ENCODE results near the gene LYZL4.
A peak's percentile ranks its signal among the peaks of the same experiment; 100 is the strongest.

Gene LYZL4, protein sequence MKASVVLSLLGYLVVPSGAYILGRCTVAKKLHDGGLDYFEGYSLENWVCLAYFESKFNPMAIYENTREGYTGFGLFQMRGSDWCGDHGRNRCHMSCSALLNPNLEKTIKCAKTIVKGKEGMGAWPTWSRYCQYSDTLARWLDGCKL

DNA sequence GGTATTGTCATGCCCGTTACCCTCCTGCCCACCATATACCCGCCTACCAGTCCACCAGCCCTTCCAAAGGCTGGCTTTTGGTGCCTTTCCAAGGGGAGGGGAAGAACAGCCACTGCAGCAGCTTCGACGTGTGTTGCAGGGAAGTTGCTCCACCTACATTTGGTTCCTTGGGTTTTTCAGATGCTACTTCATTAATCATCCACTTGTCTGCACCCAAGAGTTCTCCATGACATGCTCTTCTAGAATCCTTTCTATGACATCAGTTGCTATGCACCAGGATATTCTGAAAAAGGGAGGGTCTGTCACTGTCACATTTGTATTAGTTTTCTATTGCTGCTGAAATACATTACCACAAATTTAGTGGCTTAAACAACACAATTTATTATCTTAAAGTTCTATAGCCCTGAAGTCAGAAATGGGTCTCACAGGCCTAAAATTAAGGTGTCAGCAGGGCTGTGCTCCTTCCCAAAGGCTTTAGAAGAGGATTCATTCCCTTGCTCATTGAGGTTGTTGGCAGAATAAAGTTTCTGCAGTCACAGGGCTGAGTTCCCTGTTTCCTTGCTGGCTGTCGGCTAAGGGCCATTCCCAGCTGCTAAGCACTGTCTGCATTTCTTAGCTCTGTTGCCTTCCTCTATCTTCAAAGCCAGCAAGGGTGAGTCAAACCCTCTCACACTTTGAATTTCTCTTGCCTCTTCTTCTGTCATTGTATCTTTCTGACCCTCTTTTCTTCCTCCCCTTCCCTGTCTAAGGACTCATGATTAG, at the start of gene LYZL4:
TSS of gene LYZL4 (minus strand) at position 241 of the 762 bp plus-strand sequence. CDS start 3,359 bp downstream, outside the sequence.
- DNase-seq: no peak

DNA sequence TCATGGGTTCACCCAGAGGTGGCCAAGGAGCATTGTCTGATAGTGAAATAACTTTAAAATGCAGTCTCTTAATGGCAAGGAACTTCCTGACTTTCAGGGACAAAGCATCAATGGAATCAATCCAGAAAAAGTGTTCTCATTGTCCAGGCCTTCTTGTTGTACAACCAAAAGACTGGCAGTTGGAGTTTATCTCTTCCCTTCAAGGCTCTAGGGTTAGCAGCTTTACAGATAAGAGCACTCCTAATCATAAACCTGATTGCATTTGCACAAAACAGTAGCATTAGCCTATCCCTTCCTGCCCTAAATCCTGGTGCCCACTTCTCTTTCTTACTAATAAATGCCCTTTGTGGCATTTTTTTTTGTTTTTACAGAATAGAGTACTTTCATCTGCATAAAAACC, 48.7 kb upstream of the LYZL4 start:
- DNase-seq: no peak

DNA sequence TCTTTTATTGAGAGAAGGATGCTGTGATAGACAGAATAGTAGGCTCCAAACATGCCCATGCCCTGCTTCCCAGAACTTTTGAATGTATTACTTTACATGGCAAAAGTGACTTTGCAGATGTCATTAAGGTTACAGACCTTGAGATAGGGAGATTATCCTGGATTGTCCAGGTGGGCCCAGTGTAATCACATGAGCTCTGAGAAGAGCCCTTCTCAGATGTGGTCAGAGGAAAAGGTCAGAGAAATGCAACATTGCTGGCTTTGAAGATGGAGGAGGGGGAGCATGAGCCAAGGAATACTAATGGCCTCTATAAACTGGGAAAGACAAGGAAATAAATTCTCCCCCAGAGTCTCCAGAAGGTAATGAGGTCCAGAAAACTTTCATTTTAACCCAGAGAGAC, 45.8 kb upstream of the LYZL4 start:
- DNase-seq: no peak

DNA sequence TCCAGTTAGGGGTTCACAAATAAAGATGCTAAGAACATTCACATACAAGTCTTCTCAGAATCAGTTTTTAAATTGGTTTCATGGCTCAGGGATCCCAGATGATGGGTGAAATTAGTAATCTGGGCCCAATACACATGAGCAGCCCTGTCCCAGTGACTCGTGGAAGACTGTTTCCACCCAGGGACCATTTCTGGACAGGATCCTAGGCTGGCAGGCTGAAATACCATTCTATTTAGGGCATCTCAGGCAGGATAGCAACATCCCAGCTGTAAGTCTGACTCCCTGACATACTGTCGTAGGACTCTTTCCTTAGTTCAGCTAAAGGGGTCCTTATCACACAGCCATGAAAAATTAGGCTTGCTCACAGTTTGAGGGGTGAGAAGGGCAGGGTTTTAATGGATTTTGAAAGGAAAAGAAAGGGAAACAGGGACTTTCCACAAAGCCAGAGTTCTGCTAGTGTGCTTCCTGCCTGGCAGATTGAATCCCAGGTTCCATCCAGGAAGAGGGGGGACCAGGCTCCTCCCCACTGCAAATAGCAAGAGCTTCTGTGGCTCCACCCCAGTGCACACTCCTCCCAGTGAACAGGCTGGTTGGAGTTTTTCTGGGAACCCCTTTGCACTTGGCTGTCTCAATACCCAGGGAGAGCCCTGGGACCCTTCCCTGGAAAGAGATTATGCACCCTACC, 41.3 kb upstream of the LYZL4 start:
- DNase-seq: no peak

DNA sequence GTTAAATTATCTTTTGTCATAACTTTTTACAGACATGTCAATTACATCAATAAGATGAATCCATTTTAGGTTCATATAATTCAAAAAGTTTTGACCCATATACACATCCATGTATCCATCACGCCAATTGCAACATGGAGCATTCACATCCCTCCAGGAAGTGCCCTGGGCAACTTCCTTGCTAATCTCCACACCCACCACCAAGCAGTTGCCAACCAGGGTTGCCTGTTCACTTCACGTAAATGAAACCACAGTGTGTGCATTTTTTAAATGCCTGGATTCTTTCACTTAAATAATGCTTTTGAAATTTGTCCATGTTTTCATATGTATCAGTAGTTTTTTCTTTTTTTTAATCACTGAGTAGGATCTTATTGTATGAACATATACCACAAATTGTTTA, 40.7 kb upstream of the LYZL4 start:
- DNase-seq: no peak

DNA sequence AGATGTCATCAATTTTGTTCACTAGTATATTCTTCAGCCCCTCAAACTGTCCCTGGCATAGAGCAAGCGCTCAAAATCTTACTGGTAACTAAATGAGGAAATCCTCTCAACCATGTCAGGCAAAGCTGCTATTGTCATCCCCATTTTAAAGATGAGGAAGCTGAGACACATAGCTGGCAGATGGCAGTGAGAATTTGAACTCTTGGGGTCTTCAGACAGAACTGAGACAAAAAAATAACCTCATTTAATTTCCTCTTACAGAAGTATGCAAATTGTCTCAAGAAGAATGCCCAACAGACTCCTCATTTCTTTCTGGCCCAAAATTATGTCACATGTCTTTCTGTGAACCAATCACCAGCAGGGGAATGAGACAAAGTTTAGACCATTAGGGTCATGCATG, 40.2 kb upstream of the LYZL4 start:
- no peak for DNase-seq

DNA sequence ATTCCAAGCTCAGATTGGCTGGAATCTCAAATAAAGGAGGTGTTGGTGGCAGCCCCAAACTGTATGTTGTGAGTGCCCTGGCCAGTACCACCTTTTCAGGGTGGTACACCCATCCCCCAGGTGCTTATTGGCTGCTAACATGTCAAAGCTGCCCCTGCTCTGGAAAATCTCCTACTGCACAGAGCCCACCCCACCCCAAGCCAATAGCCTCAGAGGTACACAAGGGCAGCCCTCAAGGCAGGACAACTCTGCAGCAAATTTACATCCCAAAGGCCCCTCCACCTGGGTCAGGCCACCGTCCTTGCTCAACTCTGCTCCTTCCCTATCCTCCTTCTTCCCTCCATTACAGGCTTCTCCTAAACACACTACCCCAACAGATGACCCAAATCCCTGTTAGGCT, 37.1 kb upstream of the LYZL4 start:
- no peak for DNase-seq

DNA sequence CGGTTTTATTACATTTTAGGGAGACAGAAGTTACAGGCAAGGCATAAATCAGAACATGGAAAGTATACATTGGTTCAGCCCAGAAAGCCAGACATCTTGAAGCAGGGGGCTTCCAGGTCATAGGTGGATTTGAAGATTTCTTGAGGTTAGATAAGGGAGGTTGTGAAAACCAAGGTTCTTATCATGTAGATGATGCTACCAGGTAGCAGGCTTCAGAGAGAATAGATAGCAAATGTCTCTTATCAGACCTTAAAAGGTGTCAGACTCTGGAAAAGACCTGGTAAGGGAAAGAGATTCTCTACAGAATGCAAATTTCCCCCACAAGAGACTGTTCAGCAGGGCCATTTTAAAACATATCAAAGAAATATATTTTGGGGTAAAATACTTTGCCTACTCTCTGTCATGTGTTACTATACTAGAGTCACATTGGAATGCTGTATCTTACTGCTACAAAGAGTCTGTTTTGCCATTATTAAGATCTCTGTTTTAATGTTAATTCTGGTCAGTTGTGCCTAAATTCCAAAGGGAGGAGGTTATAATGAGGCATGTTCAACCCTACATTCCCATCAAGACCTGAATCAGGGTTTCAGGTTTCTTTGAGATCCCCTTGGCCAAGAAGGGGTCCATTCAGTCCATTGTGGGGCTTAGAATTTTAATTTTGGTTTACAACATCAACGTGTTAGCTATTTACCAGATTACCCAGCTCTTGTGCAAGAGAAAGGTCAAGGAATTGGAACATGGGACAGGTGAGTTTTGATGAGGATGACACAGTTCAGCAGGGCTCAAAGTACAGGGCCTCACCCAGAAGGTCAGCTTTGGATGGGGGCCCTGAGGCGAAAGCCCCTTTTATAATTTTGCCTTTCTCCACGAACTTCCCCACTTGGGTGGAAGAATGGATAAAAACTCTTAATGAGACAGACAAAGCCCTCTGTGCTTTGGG, 36.0 kb upstream of the LYZL4 start:
- no peak for DNase-seq

DNA sequence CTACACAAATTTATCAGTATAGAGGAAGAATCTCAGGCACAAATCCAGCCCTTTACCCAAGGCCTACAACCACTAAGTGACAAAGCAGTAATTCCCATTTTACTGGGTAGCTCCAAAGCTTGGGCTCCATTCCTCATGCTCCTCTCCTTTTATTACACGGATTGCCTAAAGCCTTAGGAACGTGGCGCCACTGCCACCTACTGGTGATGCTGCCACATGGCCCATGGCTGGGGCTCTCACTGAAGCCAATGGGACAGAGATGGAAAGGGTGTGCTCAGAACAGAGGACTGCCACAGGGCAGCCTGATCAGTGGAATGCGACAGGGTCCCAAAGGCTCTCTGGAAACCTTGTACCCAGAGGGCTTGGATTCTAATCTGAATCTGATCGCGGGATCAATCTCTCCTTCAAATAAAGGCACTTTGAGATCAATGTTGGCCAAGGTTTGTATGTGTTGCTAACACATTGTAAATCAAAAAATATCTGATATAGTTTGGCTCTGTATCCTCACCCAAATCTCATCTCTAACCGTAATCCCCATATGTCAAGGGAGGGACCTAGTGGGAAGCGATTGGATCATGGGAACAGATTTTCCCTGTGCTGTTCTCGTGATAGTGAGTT, 33.5 kb upstream of the LYZL4 start:
- peak; percentile 5 to 87 (median 57) for DNase-seq

DNA sequence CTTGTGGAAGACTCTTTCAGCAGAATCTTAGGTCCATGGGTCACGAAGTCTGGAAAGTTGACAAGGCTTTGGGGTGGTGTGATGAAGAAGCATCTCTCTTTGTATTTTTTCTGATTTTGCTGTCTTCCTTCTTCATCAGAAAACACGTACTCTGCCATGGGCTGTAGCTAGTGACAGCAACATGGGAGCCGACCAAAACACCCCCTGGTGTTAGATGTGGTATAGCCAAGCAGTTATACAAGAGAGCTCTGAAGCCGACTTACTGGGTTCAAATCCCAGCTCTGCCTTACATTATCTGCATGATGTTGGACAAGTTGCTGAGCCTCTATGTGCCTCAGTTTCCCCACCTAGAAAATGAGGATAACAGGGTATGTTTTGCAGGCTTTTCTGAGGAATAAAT, 32.9 kb upstream of the LYZL4 start:
- DNase-seq: no peak

DNA sequence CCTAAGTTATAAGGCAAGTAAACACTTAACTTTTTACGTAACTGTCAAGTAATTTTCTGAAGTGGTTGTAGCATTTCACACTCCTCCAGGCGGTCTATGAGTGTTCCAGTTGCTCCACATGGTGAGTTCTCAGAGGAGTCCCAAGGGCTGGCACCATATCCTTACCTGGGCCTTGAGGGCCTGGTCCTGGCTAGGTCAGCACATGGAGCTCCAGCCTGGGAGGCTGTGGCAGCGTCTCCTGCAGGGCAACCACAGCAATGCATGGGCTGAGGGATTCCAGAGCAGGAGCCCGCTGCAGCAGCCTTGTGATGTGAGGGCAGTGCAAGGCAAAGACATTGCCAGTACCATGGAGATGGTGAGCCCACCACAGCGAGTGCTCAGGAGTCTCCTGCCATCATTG, 32.2 kb upstream of the LYZL4 start:
- DNase-seq: no peak

DNA sequence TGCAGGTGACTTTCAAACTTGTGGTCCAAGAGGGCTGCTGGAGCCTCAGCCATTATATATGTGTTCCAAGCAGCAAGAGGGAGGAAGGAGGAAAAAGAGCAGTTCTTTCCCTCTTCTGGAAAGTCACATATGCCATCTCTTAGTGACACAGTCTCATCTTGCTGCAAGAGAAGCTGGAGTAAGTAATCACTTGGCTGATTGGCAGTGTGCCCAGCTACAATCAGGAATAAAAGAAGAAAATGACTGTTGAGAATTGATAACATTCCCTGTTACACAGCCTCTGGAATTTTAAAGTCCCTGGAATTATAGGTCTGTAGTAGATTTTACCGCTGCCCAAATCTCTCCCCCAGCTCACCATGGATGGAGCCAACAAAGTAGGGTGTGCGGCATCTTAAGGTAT, 31.4 kb upstream of the LYZL4 start:
- no peak for DNase-seq

DNA sequence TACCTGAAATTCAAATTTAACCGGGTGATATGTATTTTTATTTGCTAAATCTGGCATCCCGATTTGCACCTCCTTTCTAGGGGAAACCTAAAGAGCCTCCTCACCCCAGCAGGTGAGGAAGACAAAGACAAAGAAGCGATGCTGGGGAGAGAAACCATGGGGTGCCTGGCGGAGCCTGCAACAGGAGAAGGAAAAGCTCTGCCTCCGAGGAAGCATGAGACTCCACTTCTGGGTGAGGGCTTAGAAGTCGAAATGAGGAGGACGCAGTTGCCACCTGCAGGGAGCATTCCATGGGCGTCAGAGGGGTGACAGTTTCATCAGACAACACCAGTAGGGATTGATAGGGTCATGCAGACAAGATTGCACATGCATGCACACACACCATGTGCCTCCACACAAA, 30.5 kb upstream of the LYZL4 start:
- no peak for DNase-seq

DNA sequence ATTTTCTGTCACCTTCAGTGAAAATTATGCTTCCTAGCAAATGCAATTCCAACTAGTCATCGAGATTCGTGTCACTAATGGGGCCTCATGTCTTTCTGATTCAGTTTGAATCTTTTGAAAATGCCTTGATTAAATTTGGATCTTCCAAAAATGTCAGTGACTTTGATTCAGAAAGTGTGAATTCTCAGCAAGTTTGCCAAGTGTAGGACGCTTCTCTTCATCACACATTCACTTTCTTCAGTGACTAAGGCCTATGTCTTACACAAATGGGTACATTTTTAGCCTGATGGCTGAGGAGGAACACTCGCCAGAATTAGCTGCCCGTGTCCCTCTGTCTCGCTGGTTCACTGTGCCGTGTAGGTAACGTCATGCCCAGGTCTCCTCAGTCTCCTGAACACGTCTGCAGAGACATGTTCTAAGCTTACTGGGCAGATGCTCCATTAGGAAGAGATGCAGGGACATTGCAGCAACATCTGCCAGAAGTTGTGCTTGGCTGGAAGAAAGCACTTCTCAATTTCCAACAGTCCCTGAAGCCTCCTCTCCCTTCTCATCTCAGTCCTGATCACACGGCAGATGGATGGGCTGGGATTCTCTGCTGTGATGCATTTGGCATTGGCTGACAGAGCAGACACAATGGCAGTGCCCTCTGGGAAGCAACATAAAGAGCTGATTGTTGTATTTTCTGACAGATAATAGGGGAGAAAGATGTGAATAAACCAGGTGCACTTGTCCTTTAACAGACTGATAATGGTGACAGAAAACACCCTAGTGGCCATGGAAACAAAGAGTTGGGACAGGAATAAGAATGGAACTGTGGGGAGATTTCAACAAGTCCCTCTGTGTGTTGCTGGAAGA, 29.1 kb upstream of the LYZL4 start:
- peak in 5 of 51 donors; percentile 1 to 59 (median 7) for DNase-seq

DNA sequence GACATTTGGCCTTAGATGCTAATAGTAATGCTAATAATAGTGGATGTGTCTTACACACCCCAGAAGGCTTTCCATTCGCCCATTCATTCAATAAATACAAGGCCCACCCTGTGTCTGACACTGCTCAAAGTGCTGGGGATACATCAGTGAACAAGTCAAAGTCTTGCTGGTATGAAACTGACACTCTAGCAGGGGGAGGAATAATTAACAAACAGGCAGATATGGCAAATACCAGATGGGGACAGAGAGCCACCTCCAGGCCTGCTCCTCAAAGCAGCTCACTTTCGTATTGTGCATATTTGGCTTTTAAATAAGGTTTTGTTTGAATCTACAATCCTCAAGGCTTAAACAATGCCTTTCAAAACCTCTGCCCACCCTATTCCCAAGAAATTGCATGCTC, 28.3 kb upstream of the LYZL4 start:
- DNase-seq: no peak

DNA sequence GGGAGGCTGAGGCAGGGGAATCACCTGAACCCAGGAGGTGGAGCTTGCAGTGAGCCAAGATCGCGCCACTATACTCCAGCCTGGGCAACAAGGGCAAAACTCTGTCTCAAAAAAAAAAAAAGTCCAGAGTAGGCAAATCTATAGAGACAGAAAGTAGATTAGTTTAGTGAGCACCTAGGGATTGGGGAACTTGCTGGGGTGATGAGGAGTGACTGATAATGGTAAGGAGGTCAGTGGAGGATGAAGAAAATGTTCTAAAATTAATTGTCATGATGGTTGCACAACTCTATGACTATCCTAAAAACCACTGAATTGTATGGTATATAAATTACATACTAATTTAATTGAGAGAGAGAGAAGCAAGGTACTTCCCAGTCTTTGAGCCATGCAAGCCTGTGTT, 27.8 kb upstream of the LYZL4 start:
- DNase-seq: no peak

DNA sequence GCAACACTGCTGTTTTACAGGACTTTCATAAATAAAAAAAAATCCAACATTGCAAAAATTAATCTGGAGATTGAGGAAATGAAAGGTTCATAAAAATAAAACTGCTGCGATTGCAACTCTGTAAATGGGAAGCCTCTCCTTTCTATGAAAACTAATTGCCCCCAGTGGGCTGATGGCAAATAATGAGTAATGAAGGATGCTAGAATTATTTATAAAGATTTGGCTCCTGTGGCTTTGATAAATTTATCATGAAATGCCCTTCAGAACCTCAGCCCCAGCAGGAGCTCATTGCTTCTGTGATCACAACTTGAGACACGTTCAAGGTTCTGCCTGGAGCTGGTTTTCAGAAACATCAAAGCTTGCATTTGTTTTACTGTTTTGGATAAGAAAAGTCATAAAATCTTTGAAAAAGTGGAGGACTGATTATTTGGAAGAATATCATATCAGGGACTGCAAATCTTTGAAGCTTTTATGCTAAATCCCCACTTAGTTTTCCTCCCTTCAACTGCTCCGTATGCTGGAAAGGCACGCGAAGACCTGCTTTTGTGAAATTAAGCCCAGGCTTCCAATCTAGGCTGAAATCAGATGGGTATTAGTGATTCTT, 24.5 kb upstream of the LYZL4 start:
- DNase-seq: no peak

DNA sequence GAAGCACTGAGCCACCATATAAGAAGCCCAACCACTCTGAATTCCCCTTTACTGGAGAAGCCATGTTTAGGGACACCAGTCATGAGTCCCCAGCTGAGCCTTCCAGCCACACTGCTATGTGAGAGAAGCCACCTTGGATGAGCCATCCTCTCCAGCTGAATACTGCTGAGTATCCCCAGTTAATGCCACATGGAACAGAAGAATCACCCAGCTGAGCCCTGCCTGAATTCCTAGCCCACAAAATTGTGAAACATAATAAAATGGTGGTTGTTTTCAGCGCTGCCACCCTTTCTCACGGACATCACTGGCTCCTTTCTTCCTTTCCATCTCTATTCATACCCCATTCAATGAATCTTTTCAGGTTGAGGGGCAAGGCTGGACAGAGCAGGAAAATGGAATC, 22.1 kb upstream of the LYZL4 start:
- DNase-seq: no peak

DNA sequence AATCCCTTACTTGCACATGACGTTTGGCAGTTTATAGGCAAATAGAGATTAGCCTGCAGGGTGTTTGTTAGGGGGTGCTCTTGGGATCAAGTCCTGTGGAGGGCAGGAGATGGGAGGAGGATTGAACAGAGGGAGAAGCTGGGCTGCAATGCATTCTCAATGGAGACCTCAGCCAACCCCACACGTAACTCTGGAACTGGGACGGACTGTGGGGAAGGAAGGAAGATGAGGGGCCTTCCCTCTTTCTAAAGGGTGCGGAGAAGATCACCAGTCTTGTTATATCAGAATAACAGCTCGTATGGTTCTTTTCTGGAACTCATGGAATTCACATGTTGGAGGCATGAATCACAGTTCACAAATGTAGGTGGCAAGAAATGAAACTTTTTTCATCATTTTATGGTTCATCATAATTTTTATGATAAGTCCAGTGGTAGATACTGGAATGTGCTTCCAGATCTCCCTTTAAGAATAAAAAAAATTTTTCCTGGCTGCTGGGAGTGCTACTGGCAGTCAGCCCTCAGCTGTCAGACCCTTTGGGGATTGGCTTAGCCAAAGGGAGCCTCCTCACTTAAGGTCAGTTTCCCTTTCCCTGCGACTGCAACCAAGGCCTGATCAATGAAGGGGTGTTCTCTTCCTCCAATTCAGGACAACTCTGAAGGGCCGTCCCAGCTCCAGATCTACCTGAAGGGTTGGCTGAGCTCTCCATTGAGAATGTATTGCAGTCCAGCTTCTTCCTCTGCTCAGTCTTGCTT, 20.5 kb upstream of the LYZL4 start:
- DNase-seq: no peak
